GM19395 (cell line): Measurements from ENCODE around the gene IQCK.

Experiments
- ATAC-seq: cut with Tn5 transposase; IDR thresholded peaks from one replicate; pipeline ENCODE4 v1.9.1; 2021; ENCODE audit warnings: mild to moderate bottlenecking, moderate library complexity; ENCODE audit not compliant: unreplicated experiment

The IQCK gene

GRCh38 chr16:19879241-19879792 lies 161.2 kb downstream of the IQCK start:
- ATAC-seq = no peak

GRCh38 chr16:19881028-19881427 lies 163.0 kb downstream of the IQCK start:
- ATAC-seq = no peak

- no peak for ATAC-seq
Measured at GRCh38 chr16:19881783-19882182, 163.7 kb downstream of the IQCK start.

- ATAC-seq = no peak
Measured at GRCh38 chr16:19882186-19882585, 164.1 kb downstream of the IQCK start.

GRCh38 chr16:19882646-19883045 lies 164.6 kb downstream of the IQCK start:
- ATAC-seq = no peak

- ATAC-seq = no peak
Measured at GRCh38 chr16:19883296-19883965, 165.4 kb downstream of the IQCK start.

- ATAC-seq = no peak
Measured at GRCh38 chr16:19883966-19884485, 166.0 kb downstream of the IQCK start.

GRCh38 chr16:19884611-19885450 lies 166.8 kb downstream of the IQCK start, which contains the start of gene GPRC5B:
Gene GPRC5B, minus strand, starts transcription at chr16:19884848. Its CDS starts 12,003 bp downstream, at chr16:19872845.
- no peak for ATAC-seq

- ATAC-seq = no peak
Measured at GRCh38 chr16:19885451-19886072, 167.5 kb downstream of the IQCK start.

- peak; percentile 77 for ATAC-seq
Measured at GRCh38 chr16:19886073-19886941, 168.2 kb downstream of the IQCK start.

- no peak for ATAC-seq
Measured at GRCh38 chr16:19888834-19889233, 170.8 kb downstream of the IQCK start.

GRCh38 chr16:19890901-19891300 lies 172.8 kb downstream of the IQCK start:
- no peak for ATAC-seq

GRCh38 chr16:19892902-19893301 lies 174.8 kb downstream of the IQCK start:
- no peak for ATAC-seq

- ATAC-seq = no peak
Measured at GRCh38 chr16:19894586-19894985, 176.5 kb downstream of the IQCK start.

GRCh38 chr16:19896951-19897350 lies 178.9 kb downstream of the IQCK start:
- no peak for ATAC-seq

- ATAC-seq = no peak
Measured at GRCh38 chr16:19898166-19898565, 180.1 kb downstream of the IQCK start.

GRCh38 chr16:19898924-19899604 lies 181.0 kb downstream of the IQCK start:
- ATAC-seq = no peak

GRCh38 chr16:19899605-19899955 lies 181.5 kb downstream of the IQCK start:
- no peak for ATAC-seq

GRCh38 chr16:19901164-19901563 lies 183.1 kb downstream of the IQCK start:
- no peak for ATAC-seq
